ENCODE results near the gene GSG1.
"Not testable (repeated sequence)": the region's sequence is repeated elsewhere in the genome, so short reads cannot be mapped to it uniquely, and the experiment has no call there.

The GSG1 gene

DNA sequence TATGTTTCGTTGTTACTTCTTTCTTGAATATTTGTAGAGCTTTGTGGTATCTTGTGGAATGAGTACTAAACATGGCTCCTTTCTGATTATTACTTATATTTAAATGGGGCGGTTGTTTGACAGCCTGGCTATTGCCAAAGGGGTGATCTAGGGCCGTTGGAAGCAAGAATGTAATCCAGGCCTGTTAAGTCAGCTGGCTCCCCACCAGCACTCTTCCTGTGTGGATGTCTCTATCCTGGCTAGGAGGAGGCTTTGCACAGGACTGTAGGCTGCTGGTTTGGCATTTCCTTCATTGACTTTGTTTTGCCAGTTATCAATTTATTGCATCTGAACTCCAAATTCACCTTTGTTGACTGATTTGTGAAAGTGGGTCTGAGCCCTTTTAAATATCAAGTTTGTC lies 53.7 kb downstream of the GSG1 start:
- no peak for DNase-seq

- no peak for DNase-seq
Measured at GRCh38 chr12:13046964-13047363, 56.5 kb downstream of the GSG1 start.

GRCh38 chr12:13045816-13046215 lies 57.7 kb downstream of the GSG1 start:
- DNase-seq = no peak

- no peak for DNase-seq
Measured at GRCh38 chr12:13044906-13045299, 58.6 kb downstream of the GSG1 start.

GRCh38 chr12:13044002-13044905 lies 59.2 kb downstream of the GSG1 start, which contains the start of gene FAM234B:
Gene FAM234B (plus strand): TSS chr12:13044381. CDS start chr12:13044404, 23 bp downstream.
- DNase-seq = peak; percentile 86

DNA sequence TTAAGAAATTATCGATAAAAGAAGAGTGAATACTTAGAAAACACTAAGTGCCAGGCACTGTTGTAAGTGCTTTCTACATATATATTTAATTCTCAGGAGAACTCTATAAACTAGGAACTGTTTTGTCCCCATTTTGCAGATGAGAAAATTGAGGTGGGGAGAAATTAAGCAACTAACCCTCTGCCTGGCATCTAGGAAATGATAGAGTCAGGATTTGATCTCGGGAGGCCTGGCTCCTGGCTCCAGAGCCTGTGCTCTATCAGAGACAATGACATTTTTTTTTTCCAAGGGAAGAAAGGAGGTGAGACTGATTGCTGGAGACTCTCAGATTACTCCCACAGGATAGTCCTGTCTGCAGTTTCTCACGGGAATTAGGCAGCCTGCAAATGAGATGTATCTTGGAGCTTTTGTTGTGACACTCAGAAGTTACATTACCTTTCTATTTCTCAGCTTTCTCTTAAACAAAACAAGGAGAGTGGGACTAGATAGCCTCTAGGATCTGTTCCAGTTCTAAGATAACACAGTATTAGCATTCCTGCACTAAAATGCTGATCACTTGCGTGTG lies 60.7 kb downstream of the GSG1 start:
- DNase-seq = no peak

DNA sequence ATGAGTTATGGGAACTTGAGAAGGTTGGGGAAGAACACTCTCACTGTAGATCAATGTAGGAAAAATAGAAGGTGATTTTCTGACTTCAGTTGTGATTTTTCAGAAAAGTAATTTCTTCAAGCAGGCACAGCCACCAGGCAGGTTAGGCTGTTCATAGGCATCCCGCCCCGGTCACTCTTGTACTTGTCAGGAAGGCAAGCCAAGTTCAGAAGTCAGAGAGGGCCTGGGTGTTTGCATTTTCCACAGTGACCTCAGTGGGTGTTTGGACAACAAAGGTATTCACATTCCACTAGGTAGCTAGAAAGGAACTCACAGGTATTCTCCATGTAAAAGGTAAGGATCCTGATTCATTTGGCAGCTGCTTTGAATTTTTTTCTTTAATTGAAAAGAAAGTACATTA lies 62.2 kb downstream of the GSG1 start:
- no peak for DNase-seq

DNA sequence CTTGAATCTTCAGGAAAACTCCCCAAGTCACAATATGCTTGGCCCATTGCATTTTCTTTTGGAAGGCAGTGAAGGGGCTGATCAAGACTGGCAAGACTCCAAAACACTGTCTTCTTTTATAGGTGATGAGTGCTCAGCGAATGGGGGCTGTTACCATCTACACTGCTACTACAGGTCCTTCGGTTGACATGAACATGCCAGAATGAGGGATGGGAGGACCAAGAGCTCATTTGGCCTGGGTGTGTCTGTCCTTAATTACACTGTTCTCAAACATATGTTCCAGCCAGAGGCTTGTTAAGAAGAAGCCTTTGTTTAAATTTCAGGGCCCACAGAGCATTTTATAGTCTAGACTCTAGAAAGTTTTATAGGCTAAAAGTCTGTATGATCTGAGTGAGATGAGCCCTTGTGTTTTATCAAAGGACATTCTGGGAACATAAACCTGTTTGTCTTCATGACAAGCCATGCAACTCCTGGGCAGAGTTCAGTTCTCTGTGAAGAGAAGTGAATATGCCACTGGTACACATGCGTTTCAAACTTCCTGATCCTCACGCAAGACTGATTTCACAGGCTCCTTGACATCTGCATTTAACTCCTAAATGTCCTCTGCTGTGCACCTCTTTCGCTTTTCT lies 64.0 kb downstream of the GSG1 start:
- DNase-seq = no peak

GRCh38 chr12:13038491-13039161 lies 64.8 kb downstream of the GSG1 start:
- DNase-seq = no peak

DNA sequence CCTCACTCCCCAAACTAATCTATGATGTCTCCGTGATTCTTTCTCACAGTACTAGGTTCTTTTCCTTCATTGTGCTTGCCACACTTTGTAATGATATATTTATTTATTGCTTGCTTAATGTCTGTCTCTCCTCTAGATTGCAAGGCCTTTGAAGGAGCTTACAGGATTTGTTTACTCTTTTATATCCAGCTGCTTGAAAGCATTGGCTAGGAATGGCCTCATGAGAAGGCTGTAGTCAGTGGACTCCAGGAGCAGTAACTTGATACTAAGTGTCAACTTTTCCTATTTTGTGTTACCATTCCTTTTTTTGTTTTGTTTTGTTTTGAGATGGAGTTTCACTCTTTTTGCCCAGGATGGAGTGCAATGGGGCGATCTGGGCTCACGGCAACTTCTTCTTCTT lies 66.6 kb downstream of the GSG1 start:
- DNase-seq = no peak

- not testable (repeated sequence) for DNase-seq
Measured at GRCh38 chr12:13035335-13035734, 68.1 kb downstream of the GSG1 start.

Measured in stimulated activated CD4-positive, alpha-beta T cell treated with anti-CD3 and anti-CD28 coated beads, Interleukin-15, amount 100 ng/mL, for 24 hours (primary cell).